HL-60 (cell line): Measurements from ENCODE around the gene OR52I2.

Experiments
- DNase-seq, 2 experiments: peaks; one replicate each; pipeline ENCODE4 v3.0.0-alpha.2; 2010 to 2020; ENCODE audit warnings: low read depth in 1 of 2, low spot score in 1 of 2
- H3K27ac ChIP-seq: fragments of 250-450 bp; sonication (Bioruptor Pico); replicated peaks from 2 replicates; pipeline ENCODE4 v1.5.1; 2020; ENCODE audit warnings: mild to moderate bottlenecking, moderate library complexity
- H3K27me3 ChIP-seq: fragments of 250-450 bp; sonication (Bioruptor Pico); 2 replicates; pipeline ENCODE4 v1.5.1; 2021; ENCODE audit warnings: mild to moderate bottlenecking, moderate library complexity; ENCODE audit not compliant: insufficient read depth, poor library complexity, severe bottlenecking
- H3K4me3 ChIP-seq: replicated peaks from 2 replicates; pipeline ENCODE4 v1.5.1; 2011; ENCODE audit warnings: mild to moderate bottlenecking, control low read depth, low read length; ENCODE audit not compliant: insufficient read depth
- CTCF ChIP-seq: IDR thresholded peaks from one replicate; pipeline ENCODE4 v1.5.1; 2011; ENCODE audit warnings: low read length, control low read depth, inconsistent platforms; ENCODE audit not compliant: insufficient read depth
- GABPA ChIP-seq: IDR thresholded peaks from 2 replicates; pipeline ENCODE4 v1.6.1; 2012; ENCODE audit warnings: low read depth
- POLR2AphosphoS5 ChIP-seq: IDR thresholded peaks from 2 replicates; pipeline ENCODE4 v1.6.1; 2012; ENCODE audit warnings: low read depth
- REST ChIP-seq: IDR thresholded peaks from 2 replicates; pipeline ENCODE4 v1.6.1; 2012; ENCODE audit warnings: low read depth; ENCODE audit not compliant: insufficient replicate concordance
- SPI1 ChIP-seq: IDR thresholded peaks from 2 replicates; pipeline ENCODE4 v1.6.1; 2012; ENCODE audit warnings: low read depth, mild to moderate bottlenecking, borderline replicate concordance

OR52I2 gene

GRCh38 chr11:4569075-4569474 lies 12.5 kb upstream of the OR52I2 start:
- DNase-seq: no peak
- no peak overlapping the region for H3K4me3 ChIP-seq
- H3K27ac ChIP-seq: no peak overlapping the region
- H3K27me3 ChIP-seq: no peaks in the 10 kb centered on the region
- no peak for TF ChIP-seq REST
- no peak for TF ChIP-seq SPI1
- TF ChIP-seq GABPA: no peak
- no peak for TF ChIP-seq POLR2AphosphoS5
- TF ChIP-seq CTCF: no peak

GRCh38 chr11:4576880-4577279 lies 4.7 kb upstream of the OR52I2 start:
- Histone ChIP-seq H3K27ac (no peak overlapping the region), H3K27me3 (peaks cover 18% of the 10 kb centered on the region), H3K4me3 (no peak overlapping the region)
- TF ChIP-seq CTCF (no peak), GABPA (no peak), REST (no peak), POLR2AphosphoS5 (no peak), SPI1 (no peak)
- DNase-seq: no peak

- TF ChIP-seq SPI1 (no peak), GABPA (no peak), CTCF (no peak), REST (no peak), POLR2AphosphoS5 (no peak)
- DNase-seq: no peak
- Histone ChIP-seq H3K27me3 (peaks cover 18% of the 10 kb centered on the region), H3K4me3 (no peak overlapping the region), H3K27ac (no peak overlapping the region)
Measured at GRCh38 chr11:4577761-4578160, 3.8 kb upstream of the OR52I2 start.
